ENCODE data around the gene ANKRD13D. TPM values are rescaled to one million over a fixed set of nuclear protein-coding genes. Genes with fewer than 3 reads are reported as not detected.

The ANKRD13D gene
- polyA plus RNA-seq, 3 donors = 27.6 to 53.8 (median 44.8) TPM

- DNase-seq = no peak
Observed at GRCh38 chr11:67271541-67272284, 17.4 kb upstream of the ANKRD13D start.

DNA sequence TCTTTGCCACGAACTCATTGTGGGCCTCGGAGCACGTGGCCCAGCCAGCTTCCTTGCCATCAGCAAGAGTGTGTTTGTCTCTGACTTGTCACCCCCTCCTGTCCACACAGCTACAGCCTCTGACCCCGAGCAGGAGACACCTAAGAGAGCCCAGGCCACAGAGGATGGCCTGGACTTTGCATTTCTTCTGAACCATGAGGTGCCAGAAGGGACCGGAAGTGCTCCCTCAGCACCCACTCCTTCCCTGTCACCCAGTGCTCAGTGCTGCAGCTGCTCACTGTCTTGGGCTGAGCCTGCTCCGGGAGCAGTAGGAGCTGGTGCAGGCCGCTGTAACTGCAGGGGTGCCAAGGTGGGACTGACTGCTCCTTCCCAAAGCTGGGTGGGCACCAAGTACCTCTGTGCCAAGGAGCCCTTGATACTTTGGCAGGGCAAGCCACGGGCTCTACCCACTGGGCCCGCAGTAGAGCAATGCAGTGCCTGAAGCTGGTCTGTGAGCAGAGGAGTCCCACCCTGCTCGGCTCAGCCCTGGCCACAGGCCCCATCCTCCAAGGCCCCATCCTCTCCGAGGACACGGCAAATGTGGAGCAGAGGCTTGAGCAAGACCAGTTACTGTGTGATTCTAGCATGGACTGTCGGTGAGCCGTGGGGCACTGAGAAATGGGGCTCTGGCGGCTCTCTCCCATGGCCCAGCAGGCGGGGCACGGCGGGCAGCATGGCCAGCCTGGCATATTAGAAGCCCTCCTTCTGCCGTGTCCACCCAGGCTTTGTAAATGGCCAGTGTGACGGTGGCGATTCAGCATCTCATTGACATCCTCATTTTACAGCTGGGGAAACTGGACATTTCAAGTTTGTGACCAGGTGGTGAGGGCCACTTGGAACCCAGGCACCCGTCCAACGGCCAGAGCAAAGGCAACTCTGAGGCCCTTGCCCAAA is 16.5 kb upstream of the ANKRD13D start:
- DNase-seq = no peak

DNA sequence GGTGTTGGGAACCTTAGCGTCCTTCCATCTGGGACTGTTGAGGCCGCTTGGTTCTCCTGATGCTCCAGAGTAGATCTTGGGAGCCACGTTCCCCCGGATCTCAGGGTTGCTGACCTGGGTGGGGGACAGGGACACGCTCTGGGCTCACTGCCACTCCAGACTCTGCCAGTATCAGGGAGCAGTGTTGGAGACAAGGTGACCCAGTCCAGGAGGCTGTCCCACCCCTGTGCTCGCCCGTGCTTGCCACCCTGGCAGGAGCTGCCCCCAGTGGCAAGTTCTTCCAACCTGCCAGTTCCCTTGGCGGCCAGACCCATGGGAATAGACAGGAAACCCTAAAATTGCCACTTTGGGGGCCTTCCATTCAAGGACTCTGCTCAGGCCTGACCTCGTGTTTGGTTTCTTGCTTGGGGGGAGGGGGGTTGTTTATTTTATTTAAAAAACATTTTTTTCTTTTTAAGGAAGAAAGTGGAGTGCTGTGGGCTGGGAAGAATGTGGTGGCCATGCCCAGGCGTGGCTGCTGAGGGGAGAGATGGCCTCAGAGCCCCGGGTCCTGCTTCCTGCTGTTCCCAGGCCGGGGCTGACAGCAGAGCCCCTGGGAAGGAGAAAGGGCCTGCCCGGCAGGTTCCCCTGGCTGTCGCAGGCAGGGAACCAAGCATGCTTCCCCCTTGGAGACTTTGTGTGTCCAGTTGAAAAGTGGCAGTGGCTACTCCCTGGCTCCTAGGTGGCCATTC is 15.7 kb upstream of the ANKRD13D start:
- DNase-seq = no peak

- no peak for DNase-seq
Observed at GRCh38 chr11:67274768-67275605, 14.1 kb upstream of the ANKRD13D start.

DNA sequence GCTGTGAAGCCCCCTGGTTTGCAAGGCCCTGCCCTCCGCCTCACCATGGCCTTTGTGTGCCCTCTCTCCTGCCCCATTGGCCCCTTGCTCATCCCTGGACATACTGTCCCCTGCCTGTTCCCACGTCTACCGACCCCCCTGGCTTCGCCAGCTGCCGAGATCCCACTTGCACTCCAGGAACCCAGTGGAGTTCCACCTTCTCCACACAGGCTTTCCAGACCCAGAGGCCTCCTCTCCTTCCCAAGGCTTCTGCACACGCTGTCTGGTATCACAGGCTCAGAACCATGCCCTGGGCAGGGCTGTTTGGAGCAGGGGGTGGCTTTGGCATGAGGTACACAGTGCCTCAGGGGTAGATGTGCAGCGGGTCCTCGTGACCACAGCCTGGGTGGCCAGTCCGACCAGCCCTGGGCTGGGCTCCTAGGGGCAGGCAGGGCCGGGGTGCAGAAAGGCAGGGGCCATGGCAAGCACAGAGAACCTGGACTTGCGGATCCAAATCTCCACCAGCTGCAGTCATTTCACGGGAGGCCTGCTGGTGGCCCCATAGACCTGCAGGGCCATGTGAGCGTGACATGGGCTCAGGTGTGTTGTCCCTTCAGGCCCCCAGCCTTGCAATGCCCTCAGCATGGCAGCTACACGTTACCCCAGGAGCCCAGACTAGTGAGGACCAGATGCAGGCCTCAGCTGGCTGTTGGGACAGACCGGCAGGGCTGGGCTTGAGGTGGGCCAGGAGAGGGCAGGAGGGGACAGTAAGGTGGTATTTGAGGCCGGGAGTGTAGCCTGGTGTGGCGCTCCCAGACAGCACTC is 13.3 kb upstream of the ANKRD13D start:
- no peak for DNase-seq

DNA sequence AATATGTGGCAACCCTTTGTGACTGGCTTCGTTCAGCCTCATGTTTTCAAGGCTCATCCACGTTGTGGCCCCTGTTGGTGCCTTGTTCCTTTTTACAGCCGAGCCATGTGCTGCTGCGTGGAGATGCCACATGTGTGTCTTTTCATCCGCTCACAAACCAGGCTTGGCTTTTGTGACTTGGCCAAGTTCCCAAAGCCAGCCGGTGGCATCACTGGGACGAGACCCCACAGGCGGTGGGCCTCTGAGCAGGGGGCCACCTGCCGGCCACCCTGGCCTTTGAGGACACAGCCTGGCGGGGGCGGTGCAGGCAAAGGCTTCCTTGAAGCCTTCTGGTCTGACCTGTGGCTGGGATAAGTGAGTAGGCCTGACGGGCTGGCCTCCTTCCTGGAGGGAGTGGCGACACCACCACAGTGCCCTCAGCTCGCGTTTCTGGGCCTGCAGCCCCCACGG is 12.3 kb upstream of the ANKRD13D start:
- no peak for DNase-seq

GRCh38 chr11:67277231-67277961 is 11.7 kb upstream of the ANKRD13D start:
- DNase-seq = no peak

- no peak for DNase-seq
Observed at GRCh38 chr11:67278135-67278938, 10.8 kb upstream of the ANKRD13D start.

GRCh38 chr11:67278939-67279588 is 10.0 kb upstream of the ANKRD13D start:
- no peak for DNase-seq

GRCh38 chr11:67279589-67280340 is 9.3 kb upstream of the ANKRD13D start:
- no peak for DNase-seq

DNA sequence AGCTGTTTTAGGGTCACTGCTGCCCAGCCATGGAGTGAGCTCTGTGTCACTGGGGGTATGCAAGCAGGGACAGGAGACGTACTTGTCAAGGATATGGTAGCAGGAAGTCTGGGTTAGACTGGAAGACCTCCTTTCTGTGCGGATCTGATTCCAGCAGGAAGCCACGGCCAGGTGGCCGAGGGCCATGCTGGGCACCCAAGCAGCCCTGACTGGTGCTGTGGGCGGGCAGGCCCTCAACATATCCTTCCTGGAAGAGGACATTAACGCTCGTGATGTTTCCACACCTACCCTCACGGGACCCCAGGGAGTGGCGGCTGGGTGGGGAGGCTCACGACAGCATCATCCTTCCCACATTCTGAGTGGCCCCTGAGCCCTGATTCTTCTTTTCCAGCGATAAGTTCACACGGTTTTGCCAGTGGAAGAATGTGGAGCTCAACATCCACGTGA is 8.7 kb upstream of the ANKRD13D start:
- no peak for DNase-seq

GRCh38 chr11:67280788-67281551 is 8.1 kb upstream of the ANKRD13D start:
- no peak for DNase-seq

DNA sequence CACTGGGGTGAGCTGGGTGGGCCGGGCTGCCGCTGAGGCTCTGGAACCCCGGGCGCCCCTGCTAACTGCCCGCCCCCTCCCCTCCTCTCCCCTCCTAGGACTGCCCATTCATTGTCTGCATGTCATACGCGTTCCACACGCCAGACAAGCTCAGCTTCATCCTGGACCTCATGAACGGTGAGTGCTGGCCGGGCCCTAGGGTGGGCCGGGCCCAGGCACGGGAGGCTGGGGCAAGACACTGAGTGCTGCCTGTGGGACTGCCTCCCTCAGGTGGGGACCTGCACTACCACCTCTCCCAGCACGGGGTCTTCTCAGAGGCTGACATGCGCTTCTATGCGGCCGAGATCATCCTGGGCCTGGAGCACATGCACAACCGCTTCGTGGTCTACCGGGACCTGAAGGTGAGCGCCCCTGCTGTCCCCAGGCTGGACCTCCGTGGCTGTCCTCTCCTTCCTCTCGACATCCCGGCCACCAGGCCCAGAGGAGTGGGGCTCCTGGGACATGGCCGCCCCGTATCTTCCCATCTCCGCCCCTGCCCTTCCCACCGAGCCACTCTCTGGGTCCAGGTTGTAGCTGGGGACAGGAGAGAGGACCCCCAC is 7.5 kb upstream of the ANKRD13D start:
- DNase-seq = no peak

DNA sequence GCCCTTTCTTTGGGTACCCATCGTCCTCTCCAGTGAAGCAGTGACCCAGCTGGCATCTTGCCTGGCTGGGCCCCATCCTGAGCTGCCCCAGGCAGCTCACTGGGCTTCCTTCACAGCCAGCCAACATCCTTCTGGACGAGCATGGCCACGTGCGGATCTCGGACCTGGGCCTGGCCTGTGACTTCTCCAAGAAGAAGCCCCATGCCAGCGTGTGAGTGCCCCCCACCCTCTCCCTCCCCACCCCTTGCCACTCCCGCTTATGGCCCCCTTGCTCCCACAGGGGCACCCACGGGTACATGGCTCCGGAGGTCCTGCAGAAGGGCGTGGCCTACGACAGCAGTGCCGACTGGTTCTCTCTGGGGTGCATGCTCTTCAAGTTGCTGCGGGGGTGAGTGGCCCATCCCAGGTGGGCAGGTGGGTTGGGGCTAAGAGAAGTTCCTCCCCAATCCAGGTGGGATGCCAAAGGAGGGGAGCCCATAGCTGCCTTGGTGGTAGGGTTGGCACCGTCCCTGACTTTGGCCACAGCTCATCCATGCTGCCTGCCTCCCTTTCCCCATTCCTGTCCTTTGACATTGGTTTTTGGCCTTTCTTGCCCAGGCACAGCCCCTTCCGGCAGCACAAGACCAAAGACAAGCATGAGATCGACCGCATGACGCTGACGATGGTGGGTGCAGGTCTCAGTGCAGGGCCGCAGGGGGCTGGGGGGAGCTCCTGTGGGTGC is 6.8 kb upstream of the ANKRD13D start:
- DNase-seq = no peak

DNA sequence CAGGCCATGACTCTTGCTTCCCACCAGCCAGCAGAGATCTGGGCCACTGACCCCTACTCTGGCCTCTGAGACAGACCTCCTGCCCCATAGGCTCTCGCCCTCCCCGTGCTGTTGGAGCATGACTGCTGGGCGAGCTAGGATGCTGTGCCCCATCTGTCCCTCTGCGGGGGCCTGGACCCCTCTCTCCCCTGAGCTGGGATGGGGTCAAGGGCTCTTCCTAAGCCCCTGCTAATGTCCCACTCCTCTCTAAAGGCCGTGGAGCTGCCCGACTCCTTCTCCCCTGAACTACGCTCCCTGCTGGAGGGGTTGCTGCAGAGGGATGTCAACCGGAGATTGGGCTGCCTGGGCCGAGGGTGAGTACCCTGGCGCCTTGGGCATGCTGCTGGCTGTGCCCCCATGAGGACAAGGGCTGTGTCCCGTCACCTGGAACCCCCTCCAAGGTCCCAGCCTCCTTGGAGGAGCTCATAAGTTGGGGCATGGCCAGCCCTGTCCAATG is 6.2 kb upstream of the ANKRD13D start:
- no peak for DNase-seq
